GM18508 (cell line): Measurements from ENCODE around the gene B4GALNT1.
"Not testable (repeated sequence)": the region's sequence is repeated elsewhere in the genome, so short reads cannot be mapped to it uniquely, and the experiment has no call there.

Experiments
- ATAC-seq: cut with Tn5 transposase; IDR thresholded peaks from one replicate; pipeline ENCODE4 v1.9.1; 2021; ENCODE audit warnings: moderate number of reproducible peaks; ENCODE audit not compliant: insufficient read depth, unreplicated experiment

The B4GALNT1 gene

GRCh38 chr12:57632958-57633840 lies at the start of gene B4GALNT1:
TSS of gene B4GALNT1 (minus strand) at chr12:57633201. CDS start at chr12:57632132, 1,069 bp downstream.
- no peak for ATAC-seq

GRCh38 chr12:57679697-57680096 lies 46.7 kb upstream of the B4GALNT1 start:
- no peak for ATAC-seq

- ATAC-seq: not testable (repeated sequence)
Observed at GRCh38 chr12:57677947-57678346, 44.9 kb upstream of the B4GALNT1 start.

GRCh38 chr12:57674691-57675090 lies 41.7 kb upstream of the B4GALNT1 start:
- ATAC-seq: no peak

- no peak for ATAC-seq
Observed at GRCh38 chr12:57672801-57673200, 39.8 kb upstream of the B4GALNT1 start.

- not testable (repeated sequence) for ATAC-seq
Observed at GRCh38 chr12:57671811-57672210, 38.8 kb upstream of the B4GALNT1 start.

- ATAC-seq: not testable (repeated sequence)
Observed at GRCh38 chr12:57669691-57670090, 36.7 kb upstream of the B4GALNT1 start.

GRCh38 chr12:57666897-57667296 lies 33.9 kb upstream of the B4GALNT1 start:
- ATAC-seq: no peak

- ATAC-seq: not testable (repeated sequence)
Observed at GRCh38 chr12:57665066-57665820, 32.2 kb upstream of the B4GALNT1 start.

GRCh38 chr12:57661376-57661775 lies 28.4 kb upstream of the B4GALNT1 start:
- ATAC-seq: no peak

GRCh38 chr12:57658890-57659289 lies 25.9 kb upstream of the B4GALNT1 start:
- ATAC-seq: no peak

GRCh38 chr12:57657744-57658143 lies 24.7 kb upstream of the B4GALNT1 start:
- no peak for ATAC-seq

GRCh38 chr12:57656408-57656807 lies 23.4 kb upstream of the B4GALNT1 start:
- ATAC-seq: not testable (repeated sequence)

GRCh38 chr12:57655541-57656240 lies 22.7 kb upstream of the B4GALNT1 start:
- ATAC-seq: no peak

GRCh38 chr12:57654042-57654441 lies 21.0 kb upstream of the B4GALNT1 start:
- ATAC-seq: no peak

GRCh38 chr12:57646659-57647049 lies 13.7 kb upstream of the B4GALNT1 start:
- ATAC-seq: not testable (repeated sequence)

- not testable (repeated sequence) for ATAC-seq
Observed at GRCh38 chr12:57645990-57646658, 13.1 kb upstream of the B4GALNT1 start.

GRCh38 chr12:57641699-57642442 lies 8.9 kb upstream of the B4GALNT1 start:
- ATAC-seq: no peak
